ENCODE measurements around the gene LCE2D. TPM values are rescaled to one million over a fixed set of nuclear protein-coding genes. Genes with fewer than 3 reads are reported as not detected.
"Not testable (repeated sequence)": the region's sequence is repeated elsewhere in the genome, so short reads cannot be mapped to it uniquely, and the experiment has no call there.

LCE2D gene
- total and polyA plus RNA-seq, 12 donors, result not detected

DNA sequence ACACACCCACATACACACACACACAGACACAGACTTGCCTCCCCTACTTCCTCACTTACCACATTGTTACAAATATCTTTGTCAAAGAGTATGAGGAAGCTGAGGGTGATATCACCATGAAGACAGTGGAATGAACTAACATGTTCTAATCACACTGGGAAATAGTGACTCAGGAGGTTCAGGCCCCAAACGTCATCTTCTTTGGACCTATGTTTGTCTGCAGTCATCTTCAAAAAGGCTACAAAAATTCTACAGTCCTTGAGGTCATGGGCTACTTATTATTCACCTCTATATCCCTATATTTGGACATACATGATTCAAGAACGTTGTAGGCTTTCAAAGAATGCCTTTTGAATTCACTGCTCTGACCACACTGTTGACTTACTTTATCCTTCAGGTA, 9.8 kb downstream of the LCE2D start:
- H3K36me3 ChIP-seq, result no peaks in the 10 kb centered on the region
- no peak for ATAC-seq
- no peak overlapping the region for H3K4me3 ChIP-seq
- H3K27ac ChIP-seq, result no peak overlapping the region
- DNase-seq, result no peak
- intact Hi-C loops (cut with DNase I), result no loop called here
- 41 to 45% methylated on average over 2 of the region's 2 CpGs for WGBS, 2 donors
- no peaks in the 10 kb centered on the region for H3K9me3 ChIP-seq
- TF ChIP-seq, protein P1, sequence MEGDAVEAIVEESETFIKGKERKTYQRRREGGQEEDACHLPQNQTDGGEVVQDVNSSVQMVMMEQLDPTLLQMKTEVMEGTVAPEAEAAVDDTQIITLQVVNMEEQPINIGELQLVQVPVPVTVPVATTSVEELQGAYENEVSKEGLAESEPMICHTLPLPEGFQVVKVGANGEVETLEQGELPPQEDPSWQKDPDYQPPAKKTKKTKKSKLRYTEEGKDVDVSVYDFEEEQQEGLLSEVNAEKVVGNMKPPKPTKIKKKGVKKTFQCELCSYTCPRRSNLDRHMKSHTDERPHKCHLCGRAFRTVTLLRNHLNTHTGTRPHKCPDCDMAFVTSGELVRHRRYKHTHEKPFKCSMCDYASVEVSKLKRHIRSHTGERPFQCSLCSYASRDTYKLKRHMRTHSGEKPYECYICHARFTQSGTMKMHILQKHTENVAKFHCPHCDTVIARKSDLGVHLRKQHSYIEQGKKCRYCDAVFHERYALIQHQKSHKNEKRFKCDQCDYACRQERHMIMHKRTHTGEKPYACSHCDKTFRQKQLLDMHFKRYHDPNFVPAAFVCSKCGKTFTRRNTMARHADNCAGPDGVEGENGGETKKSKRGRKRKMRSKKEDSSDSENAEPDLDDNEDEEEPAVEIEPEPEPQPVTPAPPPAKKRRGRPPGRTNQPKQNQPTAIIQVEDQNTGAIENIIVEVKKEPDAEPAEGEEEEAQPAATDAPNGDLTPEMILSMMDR (IDR thresholded peaks at IDR 0.05), result no peak
- no peaks in the 10 kb centered on the region for H3K4me1 ChIP-seq
- H3K27me3 ChIP-seq, result peaks cover 0 to 3% (median 0%) of the 10 kb centered on the region in 7 donors

DNA sequence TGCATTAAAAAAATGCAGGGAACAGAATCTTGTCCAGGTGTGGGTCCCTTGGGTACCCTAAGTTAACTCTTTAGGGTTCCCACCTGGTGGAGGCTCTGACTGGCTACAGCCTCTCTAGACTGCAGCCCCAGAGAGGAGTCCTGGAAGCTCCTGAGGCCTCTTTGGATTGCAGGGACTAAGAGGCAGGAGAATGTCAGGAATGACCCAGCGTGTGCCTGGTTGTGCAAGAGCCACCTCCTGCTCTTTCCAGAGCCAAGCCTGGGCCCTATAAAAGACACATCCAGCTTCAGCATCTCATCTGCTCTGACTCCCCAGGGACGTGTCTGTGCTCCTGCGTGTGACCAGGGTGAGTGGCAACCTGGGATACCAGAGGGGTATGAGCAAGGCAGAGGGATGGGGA, 11.8 kb downstream of the LCE2D start, which contains the start of gene LCE2C:
TSS of gene LCE2C (plus strand) at position 297 of the 400 bp plus-strand sequence. CDS start 737 bp downstream, outside the sequence.
- 64 to 70% methylated on average over 2 to 3 of the region's 3 CpGs for whole genome bisulfite sequencing, 2 donors
- H3K36me3 ChIP-seq; H3K9me3 ChIP-seq; H3K4me3 ChIP-seq; H3K4me1 ChIP-seq; DNase-seq; H3K27ac ChIP-seq; ATAC-seq; intact Hi-C loops (cut with DNase I): not testable (repeated sequence)
- H3K27me3 ChIP-seq, result peaks cover 0 to 10% (median 3%) of the 10 kb centered on the region in 7 donors

DNA sequence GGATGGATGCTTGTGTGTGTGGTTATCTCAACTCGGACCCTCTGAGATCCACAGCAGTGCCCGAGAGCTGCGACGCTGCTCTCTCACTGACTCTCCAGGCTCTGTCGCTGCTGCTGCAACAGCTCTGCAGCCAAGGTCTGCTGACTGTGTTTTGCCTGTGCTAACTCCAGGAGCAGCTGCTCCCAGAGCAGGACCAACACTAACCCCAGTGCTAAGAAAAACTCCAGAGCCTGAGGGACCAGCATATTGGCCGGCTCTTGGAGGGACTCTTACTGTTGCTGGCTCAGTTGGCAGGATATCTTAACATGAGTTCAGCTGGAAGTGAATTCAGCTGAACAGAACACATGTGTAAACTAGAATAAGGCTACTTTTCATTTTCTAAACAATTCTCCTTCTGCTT, 16.3 kb downstream of the LCE2D start:
- no peaks in the 10 kb centered on the region for H3K4me1 ChIP-seq
- intact Hi-C loops (cut with DNase I), result no loop called here
- no peaks in the 10 kb centered on the region for H3K36me3 ChIP-seq
- H3K27ac ChIP-seq, result no peak overlapping the region
- TF ChIP-seq, protein P1 (IDR thresholded peaks at IDR 0.05), result no peak
- ATAC-seq, result peak in 1 of 8 donors; percentile 82
- no peaks in the 10 kb centered on the region for H3K9me3 ChIP-seq
- peaks cover 0 to 10% (median 4%) of the 10 kb centered on the region in 7 donors for H3K27me3 ChIP-seq
- DNase-seq, result no peak
- no peak overlapping the region for H3K4me3 ChIP-seq
- whole genome bisulfite sequencing, 2 donors, result 69 to 70% methylated on average over 6 of the region's 6 CpGs

DNA sequence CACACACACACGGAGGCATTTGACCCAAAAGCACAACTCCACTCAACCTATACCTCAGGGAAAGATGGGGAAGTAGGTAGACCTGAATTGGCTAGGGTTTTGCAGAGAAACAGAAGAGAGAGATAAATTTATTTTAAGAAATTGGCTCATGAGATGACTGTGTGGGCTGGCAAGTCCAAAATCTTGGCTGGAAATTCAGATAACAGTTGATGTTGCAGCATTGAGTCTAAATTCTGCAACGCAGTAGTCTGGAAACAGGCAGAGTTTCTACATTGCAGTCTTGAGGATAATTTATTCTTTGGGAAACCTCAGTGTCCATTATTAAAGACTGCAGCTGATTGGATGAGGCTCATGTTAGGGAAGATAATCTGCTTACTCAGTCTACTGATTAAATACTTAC, 18.4 kb downstream of the LCE2D start:
- intact Hi-C loops (cut with DNase I), result no loop called here
- H3K4me1 ChIP-seq, result no peaks in the 10 kb centered on the region
- H3K27me3 ChIP-seq, result peaks cover 0 to 10% (median 3%) of the 10 kb centered on the region in 7 donors
- ATAC-seq (no peak), DNase-seq (no peak)
- WGBS, 2 donors, result 50 to 55% methylated on average over 2 of the region's 2 CpGs
- H3K27ac ChIP-seq, result no peak overlapping the region
- TF ChIP-seq, protein P1 (IDR thresholded peaks at IDR 0.05), result no peak
- no peak overlapping the region for H3K4me3 ChIP-seq
- no peaks in the 10 kb centered on the region for H3K36me3 ChIP-seq
- no peaks in the 10 kb centered on the region for H3K9me3 ChIP-seq

DNA sequence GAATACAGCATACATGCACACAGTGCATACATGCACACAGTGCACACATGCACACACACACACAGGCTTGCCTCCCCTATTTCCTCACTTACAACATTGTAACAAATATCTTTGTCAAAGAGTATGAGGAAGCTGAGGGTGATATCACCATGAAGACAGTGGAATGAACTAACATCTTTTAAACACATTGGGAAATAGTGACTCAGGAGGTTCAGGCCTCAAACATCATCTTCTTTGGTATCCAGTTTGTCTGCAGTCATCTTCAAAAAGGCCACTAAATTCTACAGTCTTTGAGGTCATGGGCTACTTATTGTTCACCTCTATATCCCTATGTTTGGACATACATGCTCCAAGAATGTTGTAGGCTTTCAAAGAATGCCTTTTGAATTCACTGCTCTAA, 20.7 kb downstream of the LCE2D start:
- Histone ChIP-seq H3K4me1 (no peaks in the 10 kb centered on the region), H3K9me3 (no peaks in the 10 kb centered on the region), H3K36me3 (no peaks in the 10 kb centered on the region), H3K4me3 (no peak overlapping the region), H3K27me3 (peaks cover 0 to 10% (median 1%) of the 10 kb centered on the region in 7 donors), H3K27ac (no peak overlapping the region)
- TF ChIP-seq, protein P1 (IDR thresholded peaks at IDR 0.05), result no peak
- ATAC-seq (no peak), DNase-seq (no peak)
- intact Hi-C loops (cut with DNase I), result no loop called here

DNA sequence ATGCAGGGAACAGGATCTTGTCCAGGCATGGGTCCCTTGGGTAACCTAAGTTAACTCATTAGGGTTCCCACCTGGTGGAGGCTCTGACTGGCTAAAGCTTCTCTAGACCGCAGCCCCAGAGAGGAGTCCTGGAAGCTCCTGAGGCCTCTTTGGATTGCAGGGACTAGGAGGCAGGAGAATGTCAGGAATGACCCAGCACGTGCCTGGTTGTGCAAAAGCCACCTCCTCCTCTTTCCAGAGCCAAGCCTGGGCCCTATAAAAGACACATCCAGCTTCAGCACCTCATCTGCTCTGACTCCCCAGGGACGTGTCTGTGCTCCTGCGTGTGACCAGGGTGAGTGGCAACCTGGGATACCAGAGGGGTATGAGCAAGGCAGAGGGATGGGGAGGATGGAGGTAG, 22.6 kb downstream of the LCE2D start, which contains the start of gene LCE2B:
TSS of gene LCE2B (plus strand) at position 301 of the 400 bp plus-strand sequence. CDS start 721 bp downstream, outside the sequence.
- H3K4me3 ChIP-seq; intact Hi-C loops (cut with DNase I): not testable (repeated sequence)
- WGBS, 2 donors, result 46 to 58% methylated on average over 4 of the region's 4 CpGs

More for the DNA sequence above, 22.6 kb downstream of the LCE2D start, which contains the start of gene LCE2B:
- DNase-seq, H3K36me3 ChIP-seq, H3K4me1 ChIP-seq, H3K9me3 ChIP-seq, ATAC-seq, H3K27ac ChIP-seq, H3K27me3 ChIP-seq: not testable (repeated sequence)

Measured in heart right ventricle (tissue), 16 donors.